Neural crest cell (in vitro differentiated cells): ENCODE data around the gene SLC38A3. TPM values are rescaled to one million over a fixed set of nuclear protein-coding genes. Genes with fewer than 3 reads are reported as not detected.

Source experiments
- DNase-seq: peaks from one replicate; pipeline ENCODE4 v3.0.0; 2021; ENCODE audit warnings: low read depth, mixed read lengths, low spot score
- H3K27ac Mint-ChIP-seq: one replicate; pipeline ENCODE4 v1.8.0; 2021; ENCODE audit warnings: mild to moderate bottlenecking, mixed read lengths; ENCODE audit not compliant: unreplicated experiment
- H3K27me3 Mint-ChIP-seq: 2 replicates; pipeline ENCODE4 v1.8.0; 2021; ENCODE audit warnings: low read depth, mild to moderate bottlenecking, mixed read lengths
- H3K36me3 Mint-ChIP-seq: 2 replicates; pipeline ENCODE4 v1.8.0; 2021; ENCODE audit warnings: low read depth, mild to moderate bottlenecking, mixed read lengths
- H3K4me1 Mint-ChIP-seq: 2 replicates; pipeline ENCODE4 v1.8.0; 2021; ENCODE audit warnings: mixed read lengths
- H3K4me3 Mint-ChIP-seq: one replicate; pipeline ENCODE4 v1.8.0; 2021; ENCODE audit warnings: mild to moderate bottlenecking, mixed read lengths
- H3K9me3 Mint-ChIP-seq: 2 replicates; pipeline ENCODE4 v1.8.0; 2021; ENCODE audit warnings: mixed read lengths
- CTCF ChIP-seq: fragments of 200-600 bp; sonication (generic); conservative IDR thresholded peaks from 2 replicates; pipeline ENCODE4 v1.5.0; 2021; ENCODE audit warnings: antibody characterized with exemption, mild to moderate bottlenecking
- total RNA-seq: library from RNA; stranded (reverse); gene quantifications from 2 replicates; pipeline ENCODE4 v1.2.1, GENCODE V29; 2021

The SLC38A3 gene
- total RNA-seq, 1 donor from 2014 or later: 2.7 TPM

- no peaks in the 10 kb centered on the region for H3K36me3 Mint-ChIP-seq
- H3K9me3 Mint-ChIP-seq: no peaks in the 10 kb centered on the region
- H3K27me3 Mint-ChIP-seq: peaks cover 15% of the 10 kb centered on the region
- no peak for TF ChIP-seq CTCF
- peaks cover 3% of the 10 kb centered on the region for H3K4me1 Mint-ChIP-seq
- DNase-seq: no peak
- no peak overlapping the region for H3K27ac Mint-ChIP-seq
- no peak overlapping the region for H3K4me3 Mint-ChIP-seq
These were observed 16.0 kb downstream of the SLC38A3 start for GRCh38 chr3:50221051-50221410.

GRCh38 chr3:50221411-50222168 is 16.5 kb downstream of the SLC38A3 start:
- Mint-ChIP-seq H3K9me3 (no peaks in the 10 kb centered on the region), H3K4me1 (peaks cover 6% of the 10 kb centered on the region), H3K27ac (no peak overlapping the region), H3K4me3 (no peak overlapping the region), H3K36me3 (no peaks in the 10 kb centered on the region), H3K27me3 (peaks cover 18% of the 10 kb centered on the region)
- TF ChIP-seq CTCF: no peak
- no peak for DNase-seq

GRCh38 chr3:50222169-50222528 is 17.1 kb downstream of the SLC38A3 start:
- TF ChIP-seq CTCF: no peak
- Mint-ChIP-seq H3K4me1 (peaks cover 10% of the 10 kb centered on the region), H3K27me3 (peaks cover 22% of the 10 kb centered on the region), H3K36me3 (no peaks in the 10 kb centered on the region), H3K9me3 (no peaks in the 10 kb centered on the region), H3K4me3 (no peak overlapping the region), H3K27ac (no peak overlapping the region)
- no peak for DNase-seq

GRCh38 chr3:50224639-50225038 is 19.6 kb downstream of the SLC38A3 start:
- peaks cover 28% of the 10 kb centered on the region for H3K4me1 Mint-ChIP-seq
- DNase-seq: no peak
- peak overlapping the region; percentile 45 for H3K4me3 Mint-ChIP-seq
- H3K27ac Mint-ChIP-seq: no peak overlapping the region
- peaks cover 22% of the 10 kb centered on the region for H3K27me3 Mint-ChIP-seq
- H3K9me3 Mint-ChIP-seq: no peaks in the 10 kb centered on the region
- no peaks in the 10 kb centered on the region for H3K36me3 Mint-ChIP-seq
- TF ChIP-seq CTCF: no peak

- H3K4me3 Mint-ChIP-seq: peak overlapping the region; percentile 96
- H3K36me3 Mint-ChIP-seq: no peaks in the 10 kb centered on the region
- no peaks in the 10 kb centered on the region for H3K9me3 Mint-ChIP-seq
- DNase-seq: no peak
- H3K4me1 Mint-ChIP-seq: peaks cover 35% of the 10 kb centered on the region
- peaks cover 22% of the 10 kb centered on the region for H3K27me3 Mint-ChIP-seq
- H3K27ac Mint-ChIP-seq: no peak overlapping the region
- TF ChIP-seq CTCF: no peak
These were observed 21.9 kb downstream of the SLC38A3 start for GRCh38 chr3:50226888-50227389.
